Measurements from ENCODE around the gene NRXN3.

NRXN3 gene

DNA sequence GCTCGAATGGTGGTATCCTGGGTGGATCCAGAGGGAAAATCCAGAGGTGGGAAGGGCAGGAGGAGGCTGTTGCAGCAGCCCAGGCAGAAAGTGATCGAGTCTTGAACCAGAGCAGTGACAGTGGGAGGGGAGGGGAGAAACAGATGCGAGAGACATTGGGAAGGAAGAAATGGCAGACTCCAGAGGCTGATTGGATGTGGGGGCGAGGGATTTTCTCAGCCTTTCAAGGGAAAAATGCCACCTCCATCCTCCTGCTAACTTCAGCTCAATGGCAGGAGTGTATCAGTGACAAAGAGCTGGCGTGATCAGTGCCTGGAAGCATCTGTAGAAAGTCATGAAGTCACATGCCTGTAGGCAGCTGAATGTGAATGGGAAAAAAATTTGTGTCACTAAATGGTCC is 38.6 kb upstream of the NRXN3 start:
- no peak for DNase-seq (ENCODE audit: low spot score)
- TF ChIP-seq CTCF (IDR thresholded peaks at IDR 0.05; ENCODE audit: extremely low read depth, missing control alignments): no peak

- no peak for DNase-seq (ENCODE audit: low spot score)
These were observed 34.7 kb upstream of the NRXN3 start for GRCh38 chr14:78135450-78135891.

GRCh38 chr14:78136695-78137094 is 33.5 kb upstream of the NRXN3 start:
- TF ChIP-seq CTCF (IDR thresholded peaks at IDR 0.05; ENCODE audit: extremely low read depth, missing control alignments): no peak
- DNase-seq (ENCODE audit: low spot score): no peak

More at GRCh38 chr14:78135450-78135891, 34.7 kb upstream of the NRXN3 start:
- TF ChIP-seq CTCF (IDR thresholded peaks at IDR 0.05; ENCODE audit: extremely low read depth, missing control alignments): no peak

DNA sequence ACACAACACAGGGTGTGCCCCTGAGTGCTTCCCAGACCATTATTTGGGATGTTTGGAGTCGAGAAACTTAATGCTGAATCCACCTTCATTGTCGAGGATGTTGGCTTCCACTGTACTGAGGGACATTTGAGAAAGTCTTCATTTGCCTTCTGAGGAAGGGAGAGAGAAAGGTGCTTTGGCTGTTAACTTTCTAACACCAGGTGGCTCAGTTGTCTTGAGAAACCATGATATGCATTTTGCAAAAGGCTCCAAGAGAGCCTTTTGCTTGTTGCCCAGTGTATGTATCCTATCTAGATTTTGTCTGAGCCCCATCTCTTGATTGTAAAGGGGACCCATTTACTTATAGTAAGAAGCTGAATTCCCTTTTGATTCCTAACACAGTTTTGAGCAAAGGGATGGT is 28.6 kb upstream of the NRXN3 start:
- no peak for TF ChIP-seq CTCF (IDR thresholded peaks at IDR 0.05; ENCODE audit: extremely low read depth, missing control alignments)
- DNase-seq (ENCODE audit: low spot score): no peak

DNA sequence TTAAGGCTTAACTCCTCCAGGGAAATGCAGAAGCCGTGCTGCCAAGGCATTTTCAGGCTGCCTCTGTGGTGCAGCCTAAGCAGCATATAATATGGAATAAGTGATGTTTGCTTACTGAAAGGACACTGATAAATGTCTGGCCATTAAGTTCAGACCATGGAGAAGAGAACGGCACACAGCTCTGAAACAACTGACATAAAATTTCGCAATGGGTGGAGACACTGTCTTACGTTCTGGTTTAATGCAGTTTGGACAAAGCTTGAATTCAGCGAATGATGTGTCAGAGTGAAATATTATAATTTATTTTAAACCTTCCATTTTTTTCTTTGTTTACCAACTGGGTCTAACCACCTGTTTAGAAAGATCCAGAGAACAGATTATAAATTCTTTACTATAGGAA is 27.2 kb upstream of the NRXN3 start:
- no peak for TF ChIP-seq CTCF (IDR thresholded peaks at IDR 0.05; ENCODE audit: extremely low read depth, missing control alignments)
- no peak for DNase-seq (ENCODE audit: low spot score)

- TF ChIP-seq CTCF (IDR thresholded peaks at IDR 0.05; ENCODE audit: extremely low read depth, missing control alignments): no peak
- no peak for DNase-seq (ENCODE audit: low spot score)
These were observed 26.6 kb upstream of the NRXN3 start for GRCh38 chr14:78143489-78144145.

DNA sequence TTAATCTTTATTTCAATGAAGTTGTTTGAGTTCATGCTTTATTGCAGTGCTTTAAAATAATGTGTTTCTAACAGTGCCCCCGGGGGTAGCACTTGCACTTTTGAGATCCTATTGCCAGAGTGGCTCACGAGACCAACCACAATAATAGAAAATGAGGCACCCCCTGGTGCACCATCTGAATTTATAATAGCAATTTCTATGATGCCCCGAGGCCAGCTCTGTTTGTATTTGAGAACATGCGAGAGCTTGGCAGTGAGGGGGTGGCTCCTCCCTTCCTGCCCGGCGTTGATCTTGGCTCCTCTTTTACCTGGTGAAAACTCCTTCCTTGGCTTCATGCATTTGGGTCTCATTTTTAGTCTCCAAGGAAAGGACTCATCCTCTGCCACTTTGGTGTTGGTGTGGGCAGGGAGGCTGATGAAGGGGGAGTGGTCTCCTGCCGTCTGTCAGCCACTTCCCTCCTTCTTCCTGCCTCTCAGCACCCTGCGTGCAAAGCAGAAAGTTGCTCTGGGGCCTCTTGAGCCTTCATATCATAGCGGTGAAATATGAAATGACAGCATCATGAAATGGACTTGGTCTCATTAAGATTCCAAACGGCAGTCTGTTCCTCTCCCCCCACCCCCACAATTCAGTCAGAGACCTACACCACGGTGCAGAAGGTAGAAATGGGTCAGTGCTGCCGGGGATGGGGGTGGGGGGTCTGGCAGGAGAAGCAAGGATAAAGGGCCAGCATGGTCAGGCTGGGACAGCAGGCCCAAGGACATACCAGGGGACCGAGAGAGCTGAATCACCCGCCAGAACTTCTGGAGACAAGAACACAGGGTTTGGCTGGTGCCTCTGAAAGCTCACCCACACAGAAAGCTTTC is 17.7 kb upstream of the NRXN3 start:
- DNase-seq (ENCODE audit: low spot score): no peak
- no peak for TF ChIP-seq CTCF (IDR thresholded peaks at IDR 0.05; ENCODE audit: extremely low read depth, missing control alignments)

Data from GM20000 (cell line).